CD4-positive, alpha-beta T cell (primary cell): Measurements from ENCODE around the gene TRAPPC2L. TPM values are rescaled to one million over a fixed set of nuclear protein-coding genes. Genes with fewer than 3 reads are reported as not detected.
A peak's percentile ranks its signal among the peaks of the same experiment; 100 is the strongest.

Experiments used
- ATAC-seq: fragments of 200-7000 bp; cut with Tn5 transposase; one replicate; pipeline ENCODE4 v1.10.0; 2022; ENCODE audit warnings: mild to moderate bottlenecking; ENCODE audit not compliant: poor library complexity
- CTCF ChIA-PET: fragments of 350-600 bp; sonication (Branson Sonifier 250); formaldehyde crosslinking; loops from one replicate; lab custom pipeline; 2021; ENCODE audit warnings: antibody characterized with exemption, inconsistent platforms; lab: Charles Lee
- POLR2A ChIA-PET: fragments of 350-600 bp; sonication (Branson Sonifier 250); formaldehyde crosslinking; loops from one replicate; lab custom pipeline; 2021; ENCODE audit warnings: antibody characterized with exemption, inconsistent platforms; lab: Charles Lee
- DNase-seq, 14 experiments: peaks; one replicate each; pipeline ENCODE4 v3.0.0-alpha.2; 2013 to 2020; ENCODE audit warnings: mixed read lengths in 2 of 14
- H3K27ac ChIP-seq, 2 donors: one replicate each; pipeline versions ENCODE4 v1.5.1 to v1.7.0; 2013; ENCODE audit warnings: low read length in 2 of 2, low read depth in 1 of 2, mild to moderate bottlenecking in 1 of 2
- H3K27me3 ChIP-seq, 2 experiments: 1 replicate in 1 of 2; 2 replicates in 1 of 2; pipeline versions ENCODE4 v1.6.1 to v1.7.0; 2013; ENCODE audit warnings: low read length in 2 of 2, control low read depth in 1 of 2, mild to moderate bottlenecking in 1 of 2, moderate library complexity in 1 of 2; ENCODE audit not compliant: insufficient read depth in 2 of 2, control insufficient read depth in 1 of 2
- H3K36me3 ChIP-seq: one replicate; pipeline ENCODE4 v1.6.1; 2013; ENCODE audit warnings: low read length, control low read depth; ENCODE audit not compliant: insufficient read depth
- H3K4me1 ChIP-seq: one replicate; pipeline ENCODE4 v1.6.1; 2013; ENCODE audit warnings: low read length, control low read depth; ENCODE audit not compliant: insufficient read depth
- H3K4me3 ChIP-seq: one replicate; pipeline ENCODE4 v1.5.1; 2013; ENCODE audit warnings: mild to moderate bottlenecking, low read length, moderate library complexity
- H3K9me3 ChIP-seq, 2 experiments: 1 replicate in 1 of 2; 2 replicates in 1 of 2; pipeline versions ENCODE4 v1.6.1 to v1.7.0; 2013; ENCODE audit warnings: low read length in 2 of 2, mild to moderate bottlenecking in 2 of 2, control low read depth in 1 of 2, moderate library complexity in 1 of 2; ENCODE audit not compliant: control insufficient read depth in 1 of 2, insufficient read depth in 1 of 2
- H3K27ac Mint-ChIP-seq: one replicate; pipeline ENCODE4 v1.8.0; 2020; ENCODE audit warnings: mixed read lengths
- H3K27me3 Mint-ChIP-seq: one replicate; pipeline ENCODE4 v1.8.0; 2021; ENCODE audit warnings: mixed read lengths
- H3K36me3 Mint-ChIP-seq: one replicate; pipeline ENCODE4 v1.8.0; 2021; ENCODE audit warnings: low read depth, mixed read lengths
- H3K4me1 Mint-ChIP-seq: one replicate; pipeline ENCODE4 v1.8.0; 2021; ENCODE audit warnings: low read depth, mixed read lengths
- H3K4me3 Mint-ChIP-seq: one replicate; pipeline ENCODE4 v1.8.0; 2020; ENCODE audit warnings: mild to moderate bottlenecking, mixed read lengths
- H3K9me3 Mint-ChIP-seq: one replicate; pipeline ENCODE4 v1.8.0; 2020; ENCODE audit warnings: mixed read lengths
- intact Hi-C, 2 experiments: fragments of 100-400 bp; cut with DNase I in 1 of 2; cut with micrococcal nuclease in 1 of 2; formaldehyde crosslinking; loops; one replicate each; pipeline versions ENCODE4 v1.15.1 to v1.9.0; 2023 to 2025; cut with DNase I, micrococcal nuclease
- total RNA-seq, 174 experiments: library from RNA in 2 of 174; stranded (reverse) in 2 of 174; gene quantifications; one replicate each; pipeline ENCODE4 v1.2.3 and lab custom pipeline; 2021 to 2026
- TF ChIP-seq, protein P1 (sequence below): fragments of 200-600 bp; IDR thresholded peaks from one replicate; pipeline ENCODE4 v1.8.0; 2022; ENCODE audit warnings: antibody characterized with exemption, mild to moderate bottlenecking

Gene TRAPPC2L
- total RNA-seq, 2 experiments from 2014 or later = 48.0 to 48.2 TPM

DNA sequence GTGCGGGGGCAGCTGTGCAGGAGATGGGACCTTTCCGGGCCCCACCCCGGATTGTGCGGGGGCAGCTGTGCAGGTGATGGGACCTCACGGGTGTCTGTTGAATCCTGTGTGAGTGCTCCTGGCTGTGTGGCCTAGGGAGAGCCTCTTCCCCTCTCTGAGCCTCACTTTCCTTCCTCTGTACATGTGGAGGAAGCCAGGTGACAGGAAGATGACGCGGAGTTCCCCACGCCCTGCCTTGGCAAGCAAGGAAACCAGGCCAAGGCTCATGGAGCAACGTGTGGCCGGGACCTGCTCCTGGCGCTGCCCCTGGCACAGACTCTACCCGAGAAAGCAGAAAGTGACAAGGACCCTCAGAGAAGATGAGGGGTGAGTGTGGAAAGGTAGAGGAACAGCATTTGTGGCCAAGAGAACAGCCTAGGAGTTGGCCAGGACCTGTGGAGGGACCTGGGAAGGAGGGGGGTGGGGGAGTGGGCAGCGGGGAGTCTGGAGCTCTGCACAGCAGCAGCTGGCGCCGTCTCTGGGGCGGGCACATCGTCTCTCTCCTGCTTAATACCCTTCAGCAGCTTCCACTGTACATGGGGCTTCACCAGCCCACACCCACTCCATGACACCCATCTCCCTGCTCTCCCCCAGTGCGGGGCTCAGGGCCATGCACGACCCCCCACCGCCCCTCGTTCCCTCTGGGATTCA, 47.9 kb downstream of the TRAPPC2L start:
- Mint-ChIP-seq H3K4me1 (no peaks in the 10 kb centered on the region), H3K36me3 (no peaks in the 10 kb centered on the region), H3K27me3 (no peaks in the 10 kb centered on the region), H3K4me3 (no peak overlapping the region), H3K9me3 (no peaks in the 10 kb centered on the region), H3K27ac (no peak overlapping the region)
- no peak overlapping the region for H3K4me3 ChIP-seq
- H3K36me3 ChIP-seq = no peaks in the 10 kb centered on the region
- H3K4me1 ChIP-seq = no peaks in the 10 kb centered on the region
- CTCF ChIA-PET = no interaction called here
- DNase-seq (no peak), ATAC-seq (no peak)
- no peak overlapping the region for H3K27ac ChIP-seq
- TF ChIP-seq, protein P1, sequence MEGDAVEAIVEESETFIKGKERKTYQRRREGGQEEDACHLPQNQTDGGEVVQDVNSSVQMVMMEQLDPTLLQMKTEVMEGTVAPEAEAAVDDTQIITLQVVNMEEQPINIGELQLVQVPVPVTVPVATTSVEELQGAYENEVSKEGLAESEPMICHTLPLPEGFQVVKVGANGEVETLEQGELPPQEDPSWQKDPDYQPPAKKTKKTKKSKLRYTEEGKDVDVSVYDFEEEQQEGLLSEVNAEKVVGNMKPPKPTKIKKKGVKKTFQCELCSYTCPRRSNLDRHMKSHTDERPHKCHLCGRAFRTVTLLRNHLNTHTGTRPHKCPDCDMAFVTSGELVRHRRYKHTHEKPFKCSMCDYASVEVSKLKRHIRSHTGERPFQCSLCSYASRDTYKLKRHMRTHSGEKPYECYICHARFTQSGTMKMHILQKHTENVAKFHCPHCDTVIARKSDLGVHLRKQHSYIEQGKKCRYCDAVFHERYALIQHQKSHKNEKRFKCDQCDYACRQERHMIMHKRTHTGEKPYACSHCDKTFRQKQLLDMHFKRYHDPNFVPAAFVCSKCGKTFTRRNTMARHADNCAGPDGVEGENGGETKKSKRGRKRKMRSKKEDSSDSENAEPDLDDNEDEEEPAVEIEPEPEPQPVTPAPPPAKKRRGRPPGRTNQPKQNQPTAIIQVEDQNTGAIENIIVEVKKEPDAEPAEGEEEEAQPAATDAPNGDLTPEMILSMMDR = no peak
- no peaks in the 10 kb centered on the region for H3K27me3 ChIP-seq
- H3K9me3 ChIP-seq = no peaks in the 10 kb centered on the region
- POLR2A ChIA-PET = no interaction called here
- intact Hi-C loops = no loop called here

DNA sequence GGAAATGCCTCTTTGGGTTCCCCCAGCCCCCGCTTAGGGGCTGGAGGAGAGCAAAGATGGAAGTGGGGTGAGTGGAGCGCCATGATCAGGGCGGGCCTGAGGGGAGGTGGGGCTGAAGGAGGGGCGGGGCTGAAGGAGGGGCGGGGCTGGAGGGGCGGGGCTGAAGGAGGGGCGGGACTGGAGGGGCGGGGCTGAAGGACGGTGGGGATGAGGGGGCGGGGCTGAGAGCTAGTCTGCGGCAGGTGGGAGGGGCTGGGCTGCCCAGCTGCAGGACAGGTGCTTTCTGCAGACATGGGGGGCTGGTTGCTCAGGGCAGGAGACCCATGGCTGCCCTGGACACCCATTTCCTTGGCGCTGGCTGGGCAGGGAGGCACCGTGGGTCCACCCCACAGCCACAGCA, 48.6 kb downstream of the TRAPPC2L start:
- H3K4me1 ChIP-seq = no peaks in the 10 kb centered on the region
- Mint-ChIP-seq H3K36me3 (no peaks in the 10 kb centered on the region), H3K4me3 (no peak overlapping the region), H3K27ac (no peak overlapping the region), H3K9me3 (no peaks in the 10 kb centered on the region), H3K4me1 (no peaks in the 10 kb centered on the region), H3K27me3 (no peaks in the 10 kb centered on the region)
- no peak overlapping the region for H3K27ac ChIP-seq
- peak; percentile 29 for ATAC-seq
- TF ChIP-seq, protein P1 = no peak
- no peaks in the 10 kb centered on the region for H3K9me3 ChIP-seq
- no peak overlapping the region for H3K4me3 ChIP-seq
- intact Hi-C loops = no loop called here
- no peaks in the 10 kb centered on the region for H3K27me3 ChIP-seq
- peak in 3 of 14 experiments; percentile 5 to 48 (median 39) for DNase-seq
- H3K36me3 ChIP-seq = no peaks in the 10 kb centered on the region
- CTCF ChIA-PET = no interaction called here
- POLR2A ChIA-PET = no interaction called here

DNA sequence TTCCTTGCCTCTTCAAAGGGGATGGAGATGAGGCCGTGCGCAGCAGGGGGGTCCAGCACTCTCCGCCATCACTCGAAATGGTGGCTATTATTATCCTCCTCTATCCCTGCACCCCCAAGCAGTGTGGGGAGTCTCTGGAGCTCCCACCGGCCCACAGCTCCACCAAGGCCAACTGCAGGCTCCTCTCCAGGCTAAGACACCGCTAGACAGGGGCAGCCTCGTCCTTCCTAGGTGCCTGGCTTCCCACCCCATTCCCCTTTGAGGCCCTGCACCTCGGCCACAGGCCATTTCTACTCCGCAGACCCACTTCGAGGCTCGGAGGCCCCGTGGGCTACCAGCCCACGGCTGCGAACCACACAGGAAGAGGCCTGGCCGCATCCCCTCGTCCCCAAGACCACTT, 49.1 kb downstream of the TRAPPC2L start:
- H3K4me3 Mint-ChIP-seq = no peak overlapping the region
- H3K4me3 ChIP-seq = no peak overlapping the region
- intact Hi-C loops = no loop called here
- H3K9me3 Mint-ChIP-seq = no peaks in the 10 kb centered on the region
- no peaks in the 10 kb centered on the region for H3K27me3 ChIP-seq
- no peaks in the 10 kb centered on the region for H3K36me3 ChIP-seq
- H3K27ac ChIP-seq = no peak overlapping the region
- H3K4me1 ChIP-seq = no peaks in the 10 kb centered on the region
- TF ChIP-seq, protein P1 = no peak
- H3K4me1 Mint-ChIP-seq = no peaks in the 10 kb centered on the region
- CTCF ChIA-PET = no interaction called here
- no peaks in the 10 kb centered on the region for H3K36me3 Mint-ChIP-seq
- ATAC-seq (no peak), DNase-seq (no peak)
- no peaks in the 10 kb centered on the region for H3K9me3 ChIP-seq
- no peaks in the 10 kb centered on the region for H3K27me3 Mint-ChIP-seq
- no peak overlapping the region for H3K27ac Mint-ChIP-seq
- POLR2A ChIA-PET = no interaction called here
